Upper lobe of left lung (tissue), 6 donors: ENCODE measurements around the gene NCS1. TPM values are rescaled to one million over a fixed set of nuclear protein-coding genes. Genes with fewer than 3 reads are reported as not detected.
A peak's percentile ranks its signal among the peaks of the same experiment; 100 is the strongest.

Source experiments
- ATAC-seq, 2 donors: fragments of 200-7000 bp; cut with Tn5 transposase; one replicate each; pipeline ENCODE4 v1.9.1; 2022; ENCODE audit warnings: mild to moderate bottlenecking in 2 of 2, moderate library complexity in 2 of 2; ENCODE audit not compliant: low FRiP score in 2 of 2
- DNase-seq, 2 donors: peaks; one replicate each; pipeline ENCODE4 v3.0.0-alpha.2; 2019 to 2020
- H3K27ac ChIP-seq, 4 donors: fragments of 200-600 bp; sonication (generic); one replicate each; pipeline ENCODE4 v1.5.1; 2016 to 2019
- H3K27me3 ChIP-seq, 4 donors: fragments of 200-600 bp; sonication (generic); one replicate each; pipeline ENCODE4 v1.5.1; 2017 to 2019
- H3K36me3 ChIP-seq, 4 donors: fragments of 200-600 bp; sonication (generic); one replicate each; pipeline ENCODE4 v1.5.1; 2016 to 2019
- H3K4me1 ChIP-seq, 4 donors: fragments of 200-600 bp; sonication (generic); one replicate each; pipeline ENCODE4 v1.5.1; 2018 to 2019
- H3K4me3 ChIP-seq, 4 donors: fragments of 200-600 bp; sonication (generic); one replicate each; pipeline ENCODE4 v1.5.1; 2017 to 2019; ENCODE audit warnings: mild to moderate bottlenecking in 2 of 4, moderate library complexity in 1 of 4
- H3K9me3 ChIP-seq, 4 donors: fragments of 200-600 bp; sonication (generic); one replicate each; pipeline ENCODE4 v1.5.1; 2018 to 2019
- EP300 ChIP-seq, 4 donors: sonication (generic); formaldehyde crosslinking; IDR thresholded peaks; one replicate each; pipeline ENCODE4 v1.5.1; 2017; ENCODE audit warnings: antibody characterized with exemption in 4 of 4, control low read depth in 2 of 4
- POLR2A ChIP-seq, 4 donors: fragments of 450-650 bp; IDR thresholded peaks; one replicate each; pipeline ENCODE4 v1.5.1; 2016 to 2017; ENCODE audit warnings: antibody characterized with exemption in 4 of 4, mild to moderate bottlenecking in 2 of 4
- POLR2AphosphoS5 ChIP-seq, 2 donors: sonication (generic); formaldehyde crosslinking; IDR thresholded peaks; one replicate each; pipeline ENCODE4 v1.5.1; 2017; ENCODE audit warnings: antibody characterized with exemption in 2 of 2
- WGBS, 2 donors: methylation state at CpG; one replicate each; pipeline ENCODE4 v1.1.5; 2017 to 2018; 5-methylcytosine and 5-hydroxymethylcytosine counted together
- total RNA-seq, 6 donors: library from RNA; depleted of rRNA in 4 of 6; stranded (reverse); fragments of >200 nt in 4 of 6; gene quantifications; one replicate each; pipeline versions ENCODE4 v1.1.0 to v1.2.1, GENCODE V29; 2016 to 2021
- TF ChIP-seq, protein P1 (sequence below), 6 experiments: fragments of 450-650 bp in 4 of 6; fragments of 200-600 bp in 2 of 6; sonication (generic) in 2 of 6; IDR thresholded peaks; one replicate each; pipeline ENCODE4 v1.5.1; 2016 to 2019; ENCODE audit warnings: antibody characterized with exemption in 6 of 6
- donor health status: DM: no; HTN: no; CAD: no; lungs with moderate emphysema.
- donor health status: DM: no; HTN: yes; CAD: no; lungs with severe emphysema.

Gene NCS1
- total RNA-seq, 6 donors from 2014 or later, result 2.7 to 10.0 (median 3.9) TPM

DNA sequence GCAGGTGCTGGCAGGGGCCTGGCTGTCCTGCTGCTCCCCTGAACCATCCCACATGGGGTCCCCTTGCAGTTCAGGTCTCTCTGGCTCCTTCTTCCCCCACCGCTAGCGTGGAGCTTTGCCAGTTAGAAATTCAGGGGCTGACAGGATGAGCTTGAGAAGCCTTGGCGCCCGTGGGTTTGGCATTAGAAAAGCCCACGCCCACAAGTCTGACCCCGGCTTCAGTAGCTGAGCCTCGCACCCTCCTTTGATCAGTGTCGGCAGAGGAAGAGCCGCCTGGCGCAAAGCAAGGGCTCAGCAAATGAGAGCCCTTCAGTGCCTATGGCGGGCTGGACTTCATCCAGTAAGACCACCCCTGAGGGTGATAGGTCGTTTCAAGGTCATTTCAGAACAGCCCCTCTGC lies 30.1 kb upstream of the NCS1 start:
- TF ChIP-seq POLR2AphosphoS5 (IDR thresholded peaks at IDR 0.05) (no peak), EP300 (IDR thresholded peaks at IDR 0.05) (no peak), POLR2A (IDR thresholded peaks at IDR 0.05) (no peak)
- TF ChIP-seq, protein P1, sequence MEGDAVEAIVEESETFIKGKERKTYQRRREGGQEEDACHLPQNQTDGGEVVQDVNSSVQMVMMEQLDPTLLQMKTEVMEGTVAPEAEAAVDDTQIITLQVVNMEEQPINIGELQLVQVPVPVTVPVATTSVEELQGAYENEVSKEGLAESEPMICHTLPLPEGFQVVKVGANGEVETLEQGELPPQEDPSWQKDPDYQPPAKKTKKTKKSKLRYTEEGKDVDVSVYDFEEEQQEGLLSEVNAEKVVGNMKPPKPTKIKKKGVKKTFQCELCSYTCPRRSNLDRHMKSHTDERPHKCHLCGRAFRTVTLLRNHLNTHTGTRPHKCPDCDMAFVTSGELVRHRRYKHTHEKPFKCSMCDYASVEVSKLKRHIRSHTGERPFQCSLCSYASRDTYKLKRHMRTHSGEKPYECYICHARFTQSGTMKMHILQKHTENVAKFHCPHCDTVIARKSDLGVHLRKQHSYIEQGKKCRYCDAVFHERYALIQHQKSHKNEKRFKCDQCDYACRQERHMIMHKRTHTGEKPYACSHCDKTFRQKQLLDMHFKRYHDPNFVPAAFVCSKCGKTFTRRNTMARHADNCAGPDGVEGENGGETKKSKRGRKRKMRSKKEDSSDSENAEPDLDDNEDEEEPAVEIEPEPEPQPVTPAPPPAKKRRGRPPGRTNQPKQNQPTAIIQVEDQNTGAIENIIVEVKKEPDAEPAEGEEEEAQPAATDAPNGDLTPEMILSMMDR (IDR thresholded peaks at IDR 0.05), result no peak
- Histone ChIP-seq H3K27ac (no peak overlapping the region), H3K9me3 (no peaks in the 10 kb centered on the region), H3K4me1 (peaks cover 9 to 19% (median 16%) of the 10 kb centered on the region in 4 donors), H3K27me3 (no peaks in the 10 kb centered on the region), H3K4me3 (no peak overlapping the region), H3K36me3 (peaks cover 0 to 1% (median 0%) of the 10 kb centered on the region in 4 donors)
- DNase-seq (peak in 1 of 2 donors; percentile 35), ATAC-seq (no peak)
- WGBS, 2 donors, result 65 to 83% methylated on average over 2 to 12 of the region's 12 CpGs

DNA sequence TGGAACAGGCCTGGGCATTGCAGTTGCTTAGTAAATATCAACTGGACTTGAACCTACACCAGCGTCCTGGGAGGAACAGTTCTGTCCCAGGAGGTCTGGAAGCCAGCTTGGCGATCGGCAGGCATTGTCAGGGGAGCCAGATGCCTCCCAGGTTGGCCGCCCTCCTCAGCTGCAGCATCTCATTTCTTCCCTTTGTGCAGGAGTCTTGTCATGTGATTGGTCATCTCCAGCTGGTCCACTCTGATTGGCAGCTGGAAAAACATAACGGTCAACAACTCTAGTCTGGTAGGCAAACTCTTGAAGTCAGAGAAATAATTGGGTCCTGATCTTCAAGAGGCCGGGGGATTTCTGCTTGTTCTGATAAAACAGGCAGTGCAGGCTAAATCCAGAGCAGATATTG lies 29.6 kb upstream of the NCS1 start:
- 63 to 73% methylated on average over 5 to 6 of the region's 6 CpGs for WGBS, 2 donors
- ATAC-seq (no peak), DNase-seq (no peak)
- no peaks in the 10 kb centered on the region for H3K36me3 ChIP-seq
- TF ChIP-seq POLR2A (IDR thresholded peaks at IDR 0.05) (no peak), EP300 (IDR thresholded peaks at IDR 0.05) (no peak), POLR2AphosphoS5 (IDR thresholded peaks at IDR 0.05) (no peak)
- TF ChIP-seq, protein P1 (IDR thresholded peaks at IDR 0.05), result no peak
- no peaks in the 10 kb centered on the region for H3K9me3 ChIP-seq
- H3K4me1 ChIP-seq, result peaks cover 8 to 17% (median 15%) of the 10 kb centered on the region in 4 donors
- H3K27ac ChIP-seq, result no peak overlapping the region
- H3K27me3 ChIP-seq, result no peaks in the 10 kb centered on the region
- no peak overlapping the region for H3K4me3 ChIP-seq

DNA sequence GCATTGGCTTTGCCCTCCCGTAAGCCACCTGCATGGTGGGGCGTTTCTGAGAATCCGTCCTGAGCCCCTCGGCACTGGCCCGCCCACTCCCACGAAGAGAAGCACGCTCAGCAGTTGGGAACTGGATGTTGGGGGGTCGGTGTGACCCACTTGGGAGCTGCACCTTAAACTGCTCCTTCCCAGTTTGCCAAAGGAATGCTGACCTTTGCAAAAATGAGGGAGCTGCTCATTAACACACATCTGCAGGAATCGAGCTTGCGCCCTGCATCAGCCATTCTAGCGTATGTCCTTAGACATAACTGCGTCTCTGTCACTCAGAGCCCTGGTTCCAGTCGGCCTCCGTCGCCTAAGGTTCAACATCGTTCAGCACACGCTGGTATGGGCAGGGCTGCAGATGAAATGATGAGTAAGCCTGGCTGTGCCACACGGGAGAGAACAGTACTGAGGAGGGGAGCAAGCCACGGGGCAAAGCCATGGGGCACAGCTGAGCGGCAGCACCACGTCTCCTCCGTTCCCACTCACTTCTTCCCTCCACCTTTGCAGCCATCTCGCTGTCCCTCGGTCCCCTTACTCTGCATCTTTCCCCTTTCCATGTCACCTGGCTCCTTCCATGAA lies 28.8 kb upstream of the NCS1 start:
- Histone ChIP-seq H3K9me3 (no peaks in the 10 kb centered on the region), H3K36me3 (no peaks in the 10 kb centered on the region), H3K4me1 (peaks cover 3 to 10% (median 10%) of the 10 kb centered on the region in 4 donors), H3K4me3 (no peak overlapping the region), H3K27ac (no peak overlapping the region), H3K27me3 (no peaks in the 10 kb centered on the region)
- ATAC-seq, result peak; percentile 10 to 32
- WGBS, 2 donors, result 75% methylated on average over 9 to 24 of the region's 24 CpGs
- DNase-seq, result peak in 1 of 2 donors; percentile 41
- TF ChIP-seq EP300 (IDR thresholded peaks at IDR 0.05) (no peak), POLR2AphosphoS5 (IDR thresholded peaks at IDR 0.05) (no peak), POLR2A (IDR thresholded peaks at IDR 0.05) (no peak)
- TF ChIP-seq, protein P1 (IDR thresholded peaks at IDR 0.05), result no peak

DNA sequence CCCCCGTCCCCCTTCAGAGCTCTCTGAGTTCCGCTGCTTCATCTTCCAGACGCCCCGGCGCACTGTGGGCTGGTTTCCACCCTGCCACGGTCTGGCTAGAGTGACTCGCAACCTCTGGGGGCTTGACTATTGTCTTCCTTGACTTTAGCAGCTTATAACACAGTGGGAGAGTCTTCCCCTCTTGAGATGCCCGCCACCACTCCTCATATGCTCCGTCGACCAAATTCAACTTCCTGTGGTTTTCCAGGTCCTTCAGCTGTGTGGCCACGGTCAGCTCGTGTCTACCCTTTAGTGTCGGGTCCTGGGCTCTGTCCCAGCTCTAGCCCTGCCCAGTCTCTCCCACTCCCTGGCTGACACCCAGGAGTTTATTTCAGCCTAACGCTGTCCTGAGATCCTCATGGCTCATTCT lies 28.2 kb upstream of the NCS1 start:
- H3K4me3 ChIP-seq, result no peak overlapping the region
- H3K9me3 ChIP-seq, result no peaks in the 10 kb centered on the region
- TF ChIP-seq, protein P1 (IDR thresholded peaks at IDR 0.05), result no peak
- no peak for TF ChIP-seq POLR2A (IDR thresholded peaks at IDR 0.05)
- TF ChIP-seq EP300 (IDR thresholded peaks at IDR 0.05), result no peak
- no peak for TF ChIP-seq POLR2AphosphoS5 (IDR thresholded peaks at IDR 0.05)
- peaks cover 0 to 7% (median 4%) of the 10 kb centered on the region in 4 donors for H3K4me1 ChIP-seq
- WGBS, 2 donors, result 14 to 15% methylated on average over 14 of the region's 14 CpGs
- H3K27ac ChIP-seq, result no peak overlapping the region
- H3K36me3 ChIP-seq, result no peaks in the 10 kb centered on the region
- ATAC-seq (peak in 1 of 2 donors; percentile 84), DNase-seq (no peak)
- no peaks in the 10 kb centered on the region for H3K27me3 ChIP-seq

DNA sequence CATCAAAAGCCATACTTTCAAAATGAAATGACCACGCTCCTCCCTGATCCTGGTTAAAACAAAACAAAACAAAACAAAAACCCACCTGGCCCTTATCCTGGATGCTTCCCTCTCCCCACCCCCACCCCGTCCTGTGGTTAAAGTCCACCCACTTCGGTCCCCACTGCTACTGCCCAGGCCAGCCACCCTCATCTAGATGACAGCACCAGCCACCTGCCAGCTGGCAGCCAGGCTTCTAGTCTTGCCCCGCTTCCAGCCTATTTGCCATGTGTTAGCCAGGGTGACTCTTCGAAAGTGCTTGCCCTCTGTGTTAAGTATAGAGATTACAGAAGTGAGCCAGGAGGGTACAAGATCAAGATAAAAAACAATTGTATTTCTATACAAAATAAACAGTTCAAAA lies 27.5 kb upstream of the NCS1 start:
- 71 to 73% methylated on average over 5 of the region's 5 CpGs for WGBS, 2 donors
- DNase-seq (no peak), ATAC-seq (no peak)

More for the DNA sequence above, 27.5 kb upstream of the NCS1 start:
- no peaks in the 10 kb centered on the region for H3K9me3 ChIP-seq
- H3K27me3 ChIP-seq, result no peaks in the 10 kb centered on the region
- peaks cover 0 to 7% (median 2%) of the 10 kb centered on the region in 4 donors for H3K4me1 ChIP-seq
- no peak for TF ChIP-seq POLR2A (IDR thresholded peaks at IDR 0.05)
- TF ChIP-seq, protein P1 (IDR thresholded peaks at IDR 0.05), result no peak
- TF ChIP-seq EP300 (IDR thresholded peaks at IDR 0.05), result no peak
- no peaks in the 10 kb centered on the region for H3K36me3 ChIP-seq
- H3K27ac ChIP-seq, result no peak overlapping the region
- H3K4me3 ChIP-seq, result no peak overlapping the region
